DND-41 (cell line): ENCODE results near the gene MED25.

ENCODE experiments used
- ATAC-seq: fragments of 200-7000 bp; cut with Tn5 transposase; 3 replicates; pipeline ENCODE4 v1.9.1; 2021; ENCODE audit warnings: low read depth; ENCODE audit not compliant: insufficient read depth
- DNase-seq: peaks from one replicate; pipeline ENCODE4 v3.0.0-alpha.2; 2020
- H2AFZ ChIP-seq: 2 replicates; pipeline ENCODE4 v1.6.0; 2012; ENCODE audit warnings: low read depth, low read length
- H3K27ac ChIP-seq: 2 replicates; pipeline ENCODE4 v1.5.1; 2012; ENCODE audit warnings: low read length, inconsistent platforms
- H3K27me3 ChIP-seq: fragments of 200-600 bp; sonication (generic); 2 replicates; pipeline ENCODE4 v1.6.0; 2012; ENCODE audit warnings: low read length, mild to moderate bottlenecking, inconsistent platforms; ENCODE audit not compliant: insufficient read depth, poor library complexity
- H3K36me3 ChIP-seq: 2 replicates; pipeline ENCODE4 v1.5.1; 2012; ENCODE audit warnings: low read length, inconsistent platforms; ENCODE audit not compliant: insufficient read depth
- H3K4me1 ChIP-seq: 2 replicates; pipeline ENCODE4 v1.5.1; 2012; ENCODE audit warnings: mild to moderate bottlenecking, low read length; ENCODE audit not compliant: insufficient read depth
- H3K4me2 ChIP-seq: 2 replicates; pipeline ENCODE4 v1.6.0; 2012; ENCODE audit warnings: mild to moderate bottlenecking, moderate library complexity, low read length, inconsistent platforms; ENCODE audit not compliant: insufficient read depth
- H3K4me3 ChIP-seq, 2 experiments: fragments of 200-600 bp in 1 of 2; shearing (Covaris generic) in 1 of 2; 2 replicates each; pipeline ENCODE4 v1.5.1; 2012 to 2016; ENCODE audit warnings: inconsistent platforms in 2 of 2, low read length in 2 of 2, mild to moderate bottlenecking in 2 of 2, low read depth in 1 of 2, moderate library complexity in 1 of 2
- H3K79me2 ChIP-seq: 2 replicates; pipeline ENCODE4 v1.6.0; 2012; ENCODE audit warnings: low read length, inconsistent platforms; ENCODE audit not compliant: insufficient read depth
- H3K9ac ChIP-seq: 2 replicates; pipeline ENCODE4 v1.6.0; 2012; ENCODE audit warnings: low read depth, mild to moderate bottlenecking, inconsistent platforms, low read length, moderate library complexity
- H3K9me3 ChIP-seq: 2 replicates; pipeline ENCODE4 v1.5.1; 2012; ENCODE audit warnings: low read length, moderate library complexity, mild to moderate bottlenecking, inconsistent platforms; ENCODE audit not compliant: insufficient read depth, severe bottlenecking
- H4K20me1 ChIP-seq: 2 replicates; pipeline ENCODE4 v1.6.0; 2012; ENCODE audit warnings: low read length; ENCODE audit not compliant: insufficient read depth
- EZH2 ChIP-seq: IDR thresholded peaks from 3 replicates; pipeline ENCODE4 v1.6.1; 2012; ENCODE audit warnings: borderline replicate concordance, low read depth, mild to moderate bottlenecking, moderate library complexity, low read length, inconsistent platforms; ENCODE audit not compliant: severe bottlenecking
- TF ChIP-seq, protein P1 (sequence below): IDR thresholded peaks from 2 replicates; pipeline ENCODE4 v1.5.1; 2012; ENCODE audit warnings: borderline replicate concordance, low read length, moderate library complexity, mild to moderate bottlenecking; ENCODE audit not compliant: poor library complexity, severe bottlenecking; ENCODE audit errors: extremely low read depth

Gene MED25

DNA sequence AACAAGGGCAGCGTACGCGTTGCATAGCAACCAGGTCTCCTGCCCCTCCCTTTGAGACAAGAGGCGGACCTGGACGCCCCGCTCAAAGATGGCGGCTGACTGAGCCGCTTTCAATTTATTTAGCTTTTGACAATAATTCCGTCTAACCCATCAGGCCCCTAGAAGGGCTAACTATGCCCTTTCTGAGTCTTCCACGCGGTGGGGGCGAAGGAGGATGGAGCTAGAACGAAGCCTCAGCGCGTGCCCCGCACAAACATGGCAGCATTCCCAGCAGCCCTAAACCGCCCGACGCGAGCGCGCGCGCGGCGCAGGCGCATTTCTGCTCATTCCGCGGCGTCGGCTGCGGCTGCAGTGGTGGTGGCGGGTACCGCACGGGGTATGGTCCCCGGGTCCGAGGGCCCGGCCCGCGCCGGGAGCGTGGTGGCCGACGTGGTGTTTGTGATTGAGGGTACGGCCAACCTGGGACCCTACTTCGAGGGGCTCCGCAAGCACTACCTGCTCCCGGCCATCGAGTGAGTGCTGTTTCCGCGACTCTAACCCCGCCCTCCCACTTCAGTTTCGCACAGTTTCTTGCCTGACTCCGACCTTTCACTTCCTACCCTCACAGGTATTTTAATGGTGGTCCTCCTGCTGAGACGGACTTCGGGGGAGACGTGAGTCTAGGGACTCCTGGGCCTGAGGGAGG lies at the start of gene MED25:
TSS of gene MED25 (plus strand) at position 326 of the 685 bp plus-strand sequence. CDS start at position 379, 53 bp downstream.
- H3K9ac ChIP-seq, result peak within 1 kb of the TSS; percentile 82
- H3K27me3 ChIP-seq, result no peaks in the 10 kb centered on the region
- H3K27ac ChIP-seq, result peak within 1 kb of the TSS; percentile 93
- peak within 1 kb of the TSS; percentile 88 to 96 for H3K4me3 ChIP-seq
- no peak for TF ChIP-seq EZH2
- TF ChIP-seq, protein P1, sequence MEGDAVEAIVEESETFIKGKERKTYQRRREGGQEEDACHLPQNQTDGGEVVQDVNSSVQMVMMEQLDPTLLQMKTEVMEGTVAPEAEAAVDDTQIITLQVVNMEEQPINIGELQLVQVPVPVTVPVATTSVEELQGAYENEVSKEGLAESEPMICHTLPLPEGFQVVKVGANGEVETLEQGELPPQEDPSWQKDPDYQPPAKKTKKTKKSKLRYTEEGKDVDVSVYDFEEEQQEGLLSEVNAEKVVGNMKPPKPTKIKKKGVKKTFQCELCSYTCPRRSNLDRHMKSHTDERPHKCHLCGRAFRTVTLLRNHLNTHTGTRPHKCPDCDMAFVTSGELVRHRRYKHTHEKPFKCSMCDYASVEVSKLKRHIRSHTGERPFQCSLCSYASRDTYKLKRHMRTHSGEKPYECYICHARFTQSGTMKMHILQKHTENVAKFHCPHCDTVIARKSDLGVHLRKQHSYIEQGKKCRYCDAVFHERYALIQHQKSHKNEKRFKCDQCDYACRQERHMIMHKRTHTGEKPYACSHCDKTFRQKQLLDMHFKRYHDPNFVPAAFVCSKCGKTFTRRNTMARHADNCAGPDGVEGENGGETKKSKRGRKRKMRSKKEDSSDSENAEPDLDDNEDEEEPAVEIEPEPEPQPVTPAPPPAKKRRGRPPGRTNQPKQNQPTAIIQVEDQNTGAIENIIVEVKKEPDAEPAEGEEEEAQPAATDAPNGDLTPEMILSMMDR, result no peak
- peaks cover 24% of the 10 kb centered on the region for H3K36me3 ChIP-seq
- H2AFZ ChIP-seq, result peak within 1 kb of the TSS; percentile 91
- H3K4me1 ChIP-seq, result peaks cover 29% of the 10 kb centered on the region
- ATAC-seq (peak; percentile 72), DNase-seq (peak; percentile 85)
- H3K9me3 ChIP-seq, result no peaks in the 10 kb centered on the region
- peak within 1 kb of the TSS; percentile 87 for H3K4me2 ChIP-seq
- H4K20me1 ChIP-seq, result peaks cover 3% of the 10 kb centered on the region
- H3K79me2 ChIP-seq, result peaks cover 42% of the 10 kb centered on the region

- peaks cover 27% of the 10 kb centered on the region for H3K4me1 ChIP-seq
- no peak overlapping the region for H3K4me2 ChIP-seq
- no peak overlapping the region for H3K27ac ChIP-seq
These were observed 47.6 kb upstream of the MED25 start for GRCh38 chr19:49770529-49770928.

GRCh38 chr19:49771674-49772139 lies 46.4 kb upstream of the MED25 start:
- Histone ChIP-seq H3K27me3 (no peaks in the 10 kb centered on the region), H3K36me3 (peaks cover 22% of the 10 kb centered on the region), H3K27ac (no peak overlapping the region), H3K4me2 (no peak overlapping the region), H2AFZ (no peak overlapping the region), H3K9me3 (no peaks in the 10 kb centered on the region), H4K20me1 (peaks cover 33% of the 10 kb centered on the region), H3K9ac (no peak overlapping the region), H3K4me1 (peaks cover 20% of the 10 kb centered on the region), H3K79me2 (peaks cover 70% of the 10 kb centered on the region), H3K4me3 (no peak overlapping the region)
- ATAC-seq (no peak), DNase-seq (no peak)
- TF ChIP-seq EZH2, result no peak
- TF ChIP-seq, protein P1, result no peak

More at GRCh38 chr19:49770529-49770928, 47.6 kb upstream of the MED25 start:
- no peak for DNase-seq
- Histone ChIP-seq H3K4me3 (no peak overlapping the region), H3K36me3 (peaks cover 15% of the 10 kb centered on the region), H3K79me2 (peaks cover 63% of the 10 kb centered on the region), H2AFZ (no peak overlapping the region), H4K20me1 (peaks cover 28% of the 10 kb centered on the region), H3K9me3 (no peaks in the 10 kb centered on the region), H3K27me3 (no peaks in the 10 kb centered on the region), H3K9ac (no peak overlapping the region)
- TF ChIP-seq EZH2, result no peak
- no peak for ATAC-seq

- Histone ChIP-seq H3K4me1 (peaks cover 14% of the 10 kb centered on the region), H3K4me2 (no peak overlapping the region), H3K79me2 (peaks cover 59% of the 10 kb centered on the region), H4K20me1 (peaks cover 26% of the 10 kb centered on the region), H3K36me3 (peaks cover 22% of the 10 kb centered on the region), H3K27me3 (no peaks in the 10 kb centered on the region), H3K9me3 (no peaks in the 10 kb centered on the region), H3K9ac (no peak overlapping the region), H3K27ac (no peak overlapping the region), H2AFZ (no peak overlapping the region), H3K4me3 (no peak overlapping the region)
- ATAC-seq, result no peak
- TF ChIP-seq EZH2, result no peak
- TF ChIP-seq, protein P1, result no peak
- DNase-seq, result no peak
These were observed 45.1 kb upstream of the MED25 start for GRCh38 chr19:49772850-49773432.
